Measurements from ENCODE around the gene BMP7. TPM values are rescaled to one million over a fixed set of nuclear protein-coding genes. Genes with fewer than 3 reads are reported as not detected.

Gene BMP7
- total RNA-seq, 4 donors from 2014 or later, result 4.6 to 7.1 (median 5.6) TPM

DNA sequence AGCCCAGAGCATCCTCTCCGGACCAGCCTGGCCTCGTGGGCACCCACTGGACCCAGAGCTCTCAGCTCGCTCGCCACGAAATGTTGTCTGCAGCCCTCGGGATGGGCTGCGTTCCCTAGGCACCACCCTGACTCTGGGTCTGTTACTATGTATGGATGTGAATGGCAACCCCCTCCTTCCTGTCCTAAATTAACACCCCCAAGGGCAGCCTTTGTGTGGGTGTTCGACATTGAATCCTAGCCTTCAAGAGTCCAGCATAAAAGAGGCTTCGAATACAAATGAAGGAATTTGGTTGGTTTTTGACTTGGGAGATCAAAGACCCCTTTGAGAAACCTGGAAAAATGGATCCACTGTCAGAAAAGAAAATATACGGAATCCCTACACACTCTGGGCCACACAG is 86.1 kb downstream of the BMP7 start:
- DNase-seq (ENCODE audit: extremely low spot score), result no peak
- intact Hi-C loops (cut with DNase I), result no loop called here
- Histone ChIP-seq H3K27ac (replicated peaks in 1 of 4) (no peak overlapping the region), H3K36me3 (no peaks in the 10 kb centered on the region), H3K27me3 (peaks cover 0 to 16% (median 0%) of the 10 kb centered on the region in 4 donors), H3K4me1 (no peaks in the 10 kb centered on the region), H3K4me3 (no peak overlapping the region), H3K9me3 (no peaks in the 10 kb centered on the region)
- no peak for TF ChIP-seq EP300 (IDR thresholded peaks at IDR 0.05)
- no peak for TF ChIP-seq POLR2AphosphoS5 (IDR thresholded peaks at IDR 0.05)
- no peak for TF ChIP-seq POLR2A (IDR thresholded peaks at IDR 0.05; ENCODE audit: low read depth)
- TF ChIP-seq, protein P1, sequence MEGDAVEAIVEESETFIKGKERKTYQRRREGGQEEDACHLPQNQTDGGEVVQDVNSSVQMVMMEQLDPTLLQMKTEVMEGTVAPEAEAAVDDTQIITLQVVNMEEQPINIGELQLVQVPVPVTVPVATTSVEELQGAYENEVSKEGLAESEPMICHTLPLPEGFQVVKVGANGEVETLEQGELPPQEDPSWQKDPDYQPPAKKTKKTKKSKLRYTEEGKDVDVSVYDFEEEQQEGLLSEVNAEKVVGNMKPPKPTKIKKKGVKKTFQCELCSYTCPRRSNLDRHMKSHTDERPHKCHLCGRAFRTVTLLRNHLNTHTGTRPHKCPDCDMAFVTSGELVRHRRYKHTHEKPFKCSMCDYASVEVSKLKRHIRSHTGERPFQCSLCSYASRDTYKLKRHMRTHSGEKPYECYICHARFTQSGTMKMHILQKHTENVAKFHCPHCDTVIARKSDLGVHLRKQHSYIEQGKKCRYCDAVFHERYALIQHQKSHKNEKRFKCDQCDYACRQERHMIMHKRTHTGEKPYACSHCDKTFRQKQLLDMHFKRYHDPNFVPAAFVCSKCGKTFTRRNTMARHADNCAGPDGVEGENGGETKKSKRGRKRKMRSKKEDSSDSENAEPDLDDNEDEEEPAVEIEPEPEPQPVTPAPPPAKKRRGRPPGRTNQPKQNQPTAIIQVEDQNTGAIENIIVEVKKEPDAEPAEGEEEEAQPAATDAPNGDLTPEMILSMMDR (IDR thresholded peaks at IDR 0.05), result no peak
- WGBS, result 73% methylated on average over 10 of the region's 10 CpGs

DNA sequence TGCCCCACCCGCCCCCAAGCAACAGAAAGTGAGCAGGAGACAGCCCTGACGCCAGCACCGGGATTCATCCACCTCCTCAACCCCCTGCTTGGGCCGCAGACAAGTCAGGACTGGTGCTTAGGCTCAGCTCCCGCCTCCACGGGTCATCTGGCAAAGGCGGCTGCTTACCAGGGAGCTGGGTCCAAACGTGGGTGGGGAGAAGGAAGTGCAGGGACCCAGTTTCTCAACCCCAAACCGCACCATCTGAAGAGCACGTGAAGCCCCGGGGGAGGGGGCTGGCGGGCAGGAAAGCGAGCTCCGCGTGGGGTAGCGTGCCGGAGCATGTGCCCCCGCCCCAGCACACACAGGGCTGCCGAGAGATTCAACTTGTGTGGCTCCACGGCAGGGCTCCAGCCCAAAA is 87.2 kb downstream of the BMP7 start:
- no peak overlapping the region for H3K4me3 ChIP-seq
- no peaks in the 10 kb centered on the region for H3K36me3 ChIP-seq
- no peak for DNase-seq (ENCODE audit: extremely low spot score)
- no peaks in the 10 kb centered on the region for H3K4me1 ChIP-seq
- TF ChIP-seq, protein P1 (IDR thresholded peaks at IDR 0.05), result no peak
- no peak for TF ChIP-seq POLR2AphosphoS5 (IDR thresholded peaks at IDR 0.05)
- TF ChIP-seq POLR2A (IDR thresholded peaks at IDR 0.05; ENCODE audit: low read depth), result no peak
- no peak for TF ChIP-seq EP300 (IDR thresholded peaks at IDR 0.05)
- no peak overlapping the region for H3K27ac ChIP-seq (replicated peaks in 1 of 4)
- 59% methylated on average over 6 of the region's 20 CpGs for WGBS
- H3K27me3 ChIP-seq, result peaks cover 0 to 16% (median 0%) of the 10 kb centered on the region in 4 donors
- intact Hi-C loops (cut with DNase I), result no loop called here
- no peaks in the 10 kb centered on the region for H3K9me3 ChIP-seq

DNA sequence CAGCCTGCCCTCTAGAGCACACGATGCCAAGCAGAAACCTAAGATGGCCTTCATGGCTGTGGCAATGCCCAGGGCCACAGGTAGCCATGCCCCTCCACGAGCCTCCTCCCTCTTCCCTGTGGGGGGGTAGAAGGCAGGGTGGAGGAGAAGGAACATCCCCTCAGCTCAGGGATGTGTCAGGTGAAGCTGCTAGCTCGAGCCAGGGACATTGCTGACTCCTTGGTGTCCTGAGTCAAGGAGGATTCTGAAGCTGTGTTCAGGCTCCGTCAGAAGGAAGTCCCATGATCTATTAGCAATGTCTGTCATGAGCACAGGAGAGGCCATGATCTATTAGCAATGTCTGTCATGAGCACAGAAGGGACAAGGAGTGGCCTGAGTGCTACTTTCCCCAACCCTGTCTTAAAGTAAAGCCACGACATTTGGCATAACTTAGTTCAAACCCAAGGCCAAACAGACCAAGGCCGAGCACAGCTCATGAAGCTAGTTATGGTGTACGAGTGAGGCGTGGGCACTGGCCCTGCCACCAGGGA is 87.8 kb downstream of the BMP7 start:
- TF ChIP-seq EP300 (IDR thresholded peaks at IDR 0.05), result no peak
- TF ChIP-seq POLR2A (IDR thresholded peaks at IDR 0.05; ENCODE audit: low read depth), result no peak
- no peak for TF ChIP-seq POLR2AphosphoS5 (IDR thresholded peaks at IDR 0.05)
- TF ChIP-seq, protein P1 (IDR thresholded peaks at IDR 0.05), result no peak
- H3K4me1 ChIP-seq, result no peaks in the 10 kb centered on the region
- intact Hi-C loops (cut with DNase I), result no loop called here
- H3K27me3 ChIP-seq, result peaks cover 0 to 16% (median 0%) of the 10 kb centered on the region in 4 donors
- 81% methylated on average over 5 of the region's 8 CpGs for WGBS
- H3K36me3 ChIP-seq, result no peaks in the 10 kb centered on the region
- DNase-seq (ENCODE audit: extremely low spot score), result no peak
- H3K4me3 ChIP-seq, result no peak overlapping the region
- H3K27ac ChIP-seq (replicated peaks in 1 of 4), result no peak overlapping the region
- H3K9me3 ChIP-seq, result no peaks in the 10 kb centered on the region

DNA sequence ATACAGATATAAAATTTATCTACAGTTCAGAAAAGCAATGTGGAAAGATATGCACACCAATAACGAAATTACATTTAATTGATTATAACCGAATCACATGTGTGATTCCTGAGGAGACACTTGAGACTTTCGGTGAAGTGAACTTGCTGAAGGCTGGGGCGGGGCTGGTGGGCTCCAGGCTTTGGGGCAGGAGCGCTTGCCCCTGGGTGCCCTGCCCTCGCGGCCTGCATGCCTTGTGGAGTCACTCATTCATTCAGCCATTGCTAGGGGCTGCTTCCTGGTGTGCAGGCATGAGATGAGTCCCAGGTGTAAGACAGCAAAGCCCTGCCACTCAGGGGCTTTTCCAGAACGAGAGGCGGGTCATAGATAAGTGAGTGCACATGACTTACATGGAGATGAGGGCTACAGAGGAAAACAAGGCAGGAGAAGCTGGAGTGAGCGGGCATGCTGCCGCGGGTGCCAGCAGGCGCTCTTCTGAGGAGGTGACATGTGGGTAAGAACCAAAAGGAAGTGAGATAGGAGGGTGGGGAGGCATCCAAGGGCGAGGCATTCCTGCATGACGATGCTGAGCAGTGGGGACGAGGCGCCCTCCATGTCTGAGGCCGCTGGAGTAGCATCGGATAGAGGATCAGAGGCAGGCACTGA is 88.7 kb downstream of the BMP7 start:
- no peak overlapping the region for H3K27ac ChIP-seq (replicated peaks in 1 of 4)
- H3K4me3 ChIP-seq, result no peak overlapping the region
- intact Hi-C loops (cut with DNase I), result no loop called here
- H3K4me1 ChIP-seq, result no peaks in the 10 kb centered on the region
- no peaks in the 10 kb centered on the region for H3K9me3 ChIP-seq
- peaks cover 0 to 16% (median 0%) of the 10 kb centered on the region in 4 donors for H3K27me3 ChIP-seq
- WGBS, result 90% methylated on average over 18 of the region's 19 CpGs
- no peak for DNase-seq (ENCODE audit: extremely low spot score)
- H3K36me3 ChIP-seq, result no peaks in the 10 kb centered on the region
- TF ChIP-seq POLR2AphosphoS5 (IDR thresholded peaks at IDR 0.05) (no peak), POLR2A (IDR thresholded peaks at IDR 0.05; ENCODE audit: low read depth) (no peak), EP300 (IDR thresholded peaks at IDR 0.05) (no peak)
- TF ChIP-seq, protein P1 (IDR thresholded peaks at IDR 0.05), result no peak
